Activated effector memory CD4-positive, alpha-beta T cell treated with Interleukin-2 at 50 U/mL for 16 hours (primary cell): ENCODE measurements around the gene MPZL3.
"Not testable (repeated sequence)": the region's sequence is repeated elsewhere in the genome, so short reads cannot be mapped to it uniquely, and the experiment has no call there.

ENCODE experiments used
- DNase-seq: peaks from one replicate; pipeline ENCODE4 v3.0.0-alpha.2; 2020

MPZL3 gene

GRCh38 chr11:118211006-118211405 is 41.2 kb downstream of the MPZL3 start:
- DNase-seq = no peak

GRCh38 chr11:118210323-118210722 is 41.8 kb downstream of the MPZL3 start:
- DNase-seq = no peak

GRCh38 chr11:118209033-118209432 is 43.1 kb downstream of the MPZL3 start:
- no peak for DNase-seq

- DNase-seq = no peak
These were observed 45.1 kb downstream of the MPZL3 start for GRCh38 chr11:118207079-118207478.

GRCh38 chr11:118206391-118207031 is 45.7 kb downstream of the MPZL3 start:
- no peak for DNase-seq

- no peak for DNase-seq
These were observed 46.4 kb downstream of the MPZL3 start for GRCh38 chr11:118205606-118206378.

GRCh38 chr11:118202599-118203422 is 49.4 kb downstream of the MPZL3 start:
- DNase-seq = peak; percentile 64

GRCh38 chr11:118201966-118202365 is 50.2 kb downstream of the MPZL3 start:
- no peak for DNase-seq

- no peak for DNase-seq
These were observed 51.1 kb downstream of the MPZL3 start for GRCh38 chr11:118200901-118201680.

GRCh38 chr11:118200497-118200896 is 51.7 kb downstream of the MPZL3 start:
- DNase-seq = no peak

- no peak for DNase-seq
These were observed 53.0 kb downstream of the MPZL3 start for GRCh38 chr11:118199135-118199534.

- DNase-seq = peak; percentile 64
These were observed 53.8 kb downstream of the MPZL3 start for GRCh38 chr11:118198370-118198769.

GRCh38 chr11:118194835-118195627 is 57.1 kb downstream of the MPZL3 start:
- no peak for DNase-seq

- no peak for DNase-seq
These were observed 58.1 kb downstream of the MPZL3 start for GRCh38 chr11:118193910-118194566.

GRCh38 chr11:118192817-118193216 is 59.3 kb downstream of the MPZL3 start:
- DNase-seq = not testable (repeated sequence)

- not testable (repeated sequence) for DNase-seq
These were observed 61.1 kb downstream of the MPZL3 start for GRCh38 chr11:118190942-118191506.

GRCh38 chr11:118186346-118187107 is 65.6 kb downstream of the MPZL3 start:
- no peak for DNase-seq

GRCh38 chr11:118184784-118185579 is 67.2 kb downstream of the MPZL3 start:
- DNase-seq = no peak

- not testable (repeated sequence) for DNase-seq
These were observed 68.5 kb downstream of the MPZL3 start for GRCh38 chr11:118183691-118184090.
